ENCODE measurements around the gene BUB1. TPM values are rescaled to one million over a fixed set of nuclear protein-coding genes. Genes with fewer than 3 reads are reported as not detected.

BUB1 gene
- total RNA-seq, 1 donor from 2014 or later: 0.66 TPM

GRCh38 chr2:110678457-110679336 is 834 bp upstream of the BUB1 start:
- no peak for TF ChIP-seq CTCF (IDR thresholded peaks at IDR 0.05; ENCODE audit: borderline replicate concordance)
- H3K4me3 ChIP-seq: peak overlapping the region; percentile 76
- H3K27me3 ChIP-seq (ENCODE audit: low read depth): no peaks in the 10 kb centered on the region
- no peaks in the 10 kb centered on the region for H3K36me3 ChIP-seq
- peaks cover 35% of the 10 kb centered on the region for H3K4me1 ChIP-seq
- peak overlapping the region; percentile 85 for H3K27ac ChIP-seq (replicated peaks)
- no peaks in the 10 kb centered on the region for H3K9me3 ChIP-seq (replicated peaks)
- intact Hi-C loops (cut with micrococcal nuclease): no loop called here
- DNase-seq: no peak

- Histone ChIP-seq H3K36me3 (no peaks in the 10 kb centered on the region), H3K4me1 (peaks cover 35% of the 10 kb centered on the region), H3K27ac (replicated peaks) (no peak overlapping the region), H3K27me3 (ENCODE audit: low read depth) (no peaks in the 10 kb centered on the region), H3K9me3 (replicated peaks) (no peaks in the 10 kb centered on the region), H3K4me3 (peak overlapping the region; percentile 76)
- intact Hi-C loops (cut with micrococcal nuclease): no loop called here
- DNase-seq: no peak
- no peak for TF ChIP-seq CTCF (IDR thresholded peaks at IDR 0.05; ENCODE audit: borderline replicate concordance)
Observed at GRCh38 chr2:110677080-110677479, 783 bp downstream of the BUB1 start.

DNA sequence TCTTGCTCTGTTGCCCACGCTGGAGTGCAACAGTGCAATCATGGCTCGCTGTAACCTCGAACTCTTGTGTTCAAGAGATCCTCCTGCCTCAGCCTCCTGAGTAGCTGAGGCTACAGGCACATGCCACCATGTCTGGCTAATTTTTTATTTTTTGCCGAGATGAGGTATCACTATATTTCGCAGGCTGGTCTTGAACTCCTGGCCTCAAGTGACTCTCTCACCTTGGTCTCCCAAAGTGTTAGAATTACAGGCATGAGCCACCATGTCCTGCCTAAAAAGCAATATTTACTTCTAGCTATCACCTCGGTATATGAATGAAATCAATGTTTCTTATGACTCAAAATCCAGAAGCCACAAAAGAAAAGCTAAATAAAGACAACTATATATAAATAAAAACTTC is 2.2 kb downstream of the BUB1 start:
- Histone ChIP-seq H3K4me3 (no peak overlapping the region), H3K36me3 (no peaks in the 10 kb centered on the region), H3K9me3 (replicated peaks) (no peaks in the 10 kb centered on the region), H3K4me1 (peaks cover 35% of the 10 kb centered on the region), H3K27me3 (ENCODE audit: low read depth) (no peaks in the 10 kb centered on the region), H3K27ac (replicated peaks) (no peak overlapping the region)
- no peak for TF ChIP-seq CTCF (IDR thresholded peaks at IDR 0.05; ENCODE audit: borderline replicate concordance)
- intact Hi-C loops (cut with micrococcal nuclease): no loop called here
- DNase-seq: no peak

DNA sequence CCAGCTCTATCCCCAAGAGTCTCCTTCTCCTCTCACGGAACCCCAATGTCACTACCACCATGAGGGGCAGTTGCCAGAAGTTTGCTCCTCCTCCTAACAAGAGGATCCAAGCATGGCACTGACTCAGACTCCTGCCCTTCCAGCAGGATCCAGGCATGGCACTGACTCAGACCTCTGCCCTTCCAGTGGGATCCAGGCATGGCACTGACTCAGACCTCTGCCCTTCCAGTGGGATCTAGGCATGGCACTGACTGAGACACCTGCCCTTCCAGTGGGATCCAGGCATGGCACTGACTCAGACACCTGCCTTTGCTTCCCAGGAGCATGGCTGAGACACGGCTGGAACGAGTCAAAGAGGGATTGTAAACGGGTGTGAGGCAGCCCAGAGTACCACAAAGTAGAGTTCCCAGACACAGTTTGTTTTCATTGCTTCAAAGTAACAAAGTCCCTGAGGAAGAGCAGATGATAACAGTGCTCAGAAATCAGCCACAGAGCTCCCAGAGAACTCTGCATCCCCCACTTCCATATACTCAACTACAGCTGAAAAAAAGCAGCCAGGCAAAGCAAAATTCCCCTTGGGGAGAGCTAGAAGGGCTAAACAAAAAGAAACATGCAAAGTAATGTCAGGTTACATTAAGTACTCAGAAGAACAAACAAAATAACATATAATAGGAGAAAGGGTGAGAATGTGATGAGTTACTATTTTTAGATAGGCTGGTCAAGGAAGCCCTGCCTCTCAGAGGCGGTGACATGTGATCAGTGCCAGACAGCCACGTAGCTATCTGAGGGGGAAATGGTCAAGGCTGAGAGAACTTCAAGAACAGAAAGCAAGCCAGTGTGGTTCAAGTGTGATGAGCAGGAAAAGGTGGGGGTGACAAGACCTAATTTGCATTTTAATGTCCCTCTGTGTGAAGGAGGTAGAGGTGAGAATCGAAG is 3.0 kb downstream of the BUB1 start:
- intact Hi-C loops (cut with micrococcal nuclease): no loop called here
- peaks cover 35% of the 10 kb centered on the region for H3K4me1 ChIP-seq
- no peak for TF ChIP-seq CTCF (IDR thresholded peaks at IDR 0.05; ENCODE audit: borderline replicate concordance)
- no peaks in the 10 kb centered on the region for H3K9me3 ChIP-seq (replicated peaks)
- H3K4me3 ChIP-seq: peak overlapping the region; percentile 31
- no peak overlapping the region for H3K27ac ChIP-seq (replicated peaks)
- no peaks in the 10 kb centered on the region for H3K27me3 ChIP-seq (ENCODE audit: low read depth)
- DNase-seq: no peak
- no peaks in the 10 kb centered on the region for H3K36me3 ChIP-seq

- TF ChIP-seq CTCF (IDR thresholded peaks at IDR 0.05; ENCODE audit: borderline replicate concordance): no peak
- intact Hi-C loops (cut with micrococcal nuclease): no loop called here
- Histone ChIP-seq H3K27ac (replicated peaks) (no peak overlapping the region), H3K9me3 (replicated peaks) (no peaks in the 10 kb centered on the region), H3K4me1 (peaks cover 21% of the 10 kb centered on the region), H3K4me3 (no peak overlapping the region), H3K36me3 (no peaks in the 10 kb centered on the region), H3K27me3 (ENCODE audit: low read depth) (no peaks in the 10 kb centered on the region)
- DNase-seq: no peak
Observed at GRCh38 chr2:110673201-110673600, 4.7 kb downstream of the BUB1 start.
